Heart left ventricle (tissue), 16 donors: ENCODE data around the gene PRSS35. TPM values are rescaled to one million over a fixed set of nuclear protein-coding genes. Genes with fewer than 3 reads are reported as not detected.

Experiments used
- ATAC-seq, 4 donors: fragments of 200-7000 bp; cut with Tn5 transposase; one replicate each; pipeline ENCODE4 v1.9.1; 2020 to 2022; ENCODE audit warnings: moderate library complexity in 4 of 4, mild to moderate bottlenecking in 3 of 4, moderate number of reproducible peaks in 1 of 4
- DNase-seq, 5 donors: peaks; one replicate each; pipeline ENCODE4 v3.0.0-alpha.2; 2020
- H3K27ac ChIP-seq, 12 donors: fragments of 200-600 bp; sonication (generic) in 4 of 12; one replicate each; pipeline versions ENCODE4 v1.5.0 to v1.8.0; 2016 to 2022; ENCODE audit warnings: mild to moderate bottlenecking in 2 of 12
- H3K27me3 ChIP-seq, 9 donors: fragments of 200-600 bp; sonication (generic) in 2 of 9; one replicate each; pipeline versions ENCODE4 v1.5.1 to v1.8.0; 2016 to 2022; ENCODE audit warnings: mild to moderate bottlenecking in 3 of 9
- H3K36me3 ChIP-seq, 9 donors: fragments of 200-600 bp; sonication (generic) in 2 of 9; one replicate each; pipeline versions ENCODE4 v1.5.0 to v1.8.0; 2018 to 2022; ENCODE audit warnings: mild to moderate bottlenecking in 2 of 9
- H3K4me1 ChIP-seq, 12 donors: fragments of 200-600 bp; sonication (generic) in 4 of 12; one replicate each; pipeline versions ENCODE4 v1.5.0 to v1.8.0; 2016 to 2022; ENCODE audit warnings: mild to moderate bottlenecking in 3 of 12
- H3K4me3 ChIP-seq, 12 donors: fragments of 200-600 bp; sonication (generic) in 4 of 12; one replicate each; pipeline versions ENCODE4 v1.5.0 to v1.8.0; 2017 to 2022; ENCODE audit warnings: mild to moderate bottlenecking in 9 of 12, moderate library complexity in 4 of 12
- H3K9me3 ChIP-seq, 12 donors: fragments of 200-600 bp; sonication (generic) in 4 of 12; one replicate each; pipeline versions ENCODE4 v1.5.0 to v1.8.0; 2016 to 2022; ENCODE audit warnings: mild to moderate bottlenecking in 1 of 12
- CTCF ChIP-seq, 12 donors: fragments of 200-600 bp; sonication (generic) in 4 of 12; IDR thresholded peaks; one replicate each; pipeline versions ENCODE4 v1.5.0 to v1.8.0; 2018 to 2022; ENCODE audit warnings: antibody characterized with exemption in 12 of 12, mild to moderate bottlenecking in 5 of 12
- POLR2A ChIP-seq, 2 donors: fragments of 450-650 bp; IDR thresholded peaks; one replicate each; pipeline ENCODE4 v1.6.1; 2017; ENCODE audit warnings: antibody characterized with exemption in 2 of 2, mild to moderate bottlenecking in 2 of 2, moderate library complexity in 2 of 2
- WGBS, 4 donors: extraction: QIAGEN DNeasy Blood & Tissue Kit in 2 of 4; methylation state at CpG; one replicate each; pipeline versions ENCODE4 v1.1.5 to v1.1.7; 2013 to 2018; 5-methylcytosine and 5-hydroxymethylcytosine counted together
- intact Hi-C, 10 donors: fragments of 100-400 bp; cut with DNase I; formaldehyde crosslinking; loops; one replicate each; pipeline versions ENCODE4 v1.11.1 to v1.14.2; 2022
- polyA plus RNA-seq, 2 donors: library from polyadenylated mRNA; stranded (reverse); fragments of 200-250 nt; gene quantifications; one replicate each; pipeline ENCODE4 v1.2.3, GENCODE V29; 2013
- total RNA-seq, 9 donors: library from RNA; depleted of rRNA in 2 of 9; stranded (reverse); fragments of >200 nt in 2 of 9; fragmentation: NEBNext Ultra II Directional in 3 of 9; extraction: Animal tissue kit (Norgen Biotek cat#: 25700) in 3 of 9; gene quantifications; one replicate each; pipeline versions ENCODE4 v1.1.0 to v1.2.4, GENCODE V29; 2016 to 2023
- donor health status: ischemic (EF 13 %, LVEDD 7.1; RV severe dilation, severe dysfunction).
- donor health status: healthy with polysubstance abuse.
- donor health status: DM: no; HTN: yes; CAD: no.
- donor health status: DM: no; HTN: no; CAD: no.
- donor health status: ischemic (EF 25% LVEDD 6.9; RV normal size, moderate dysfunction).
- donor health status: ischemic (EF 25% LVEDD 5.7; RV mildly dilated, moderate dysfunction).
- donor health status: healthy.
- donor health status: DM: yes; HTN: yes; CAD: no.
- donor health status: ischemic (EF 35%, LVEDD 5.7; RV mildly dilated, moderate dysfunction).
- donor health status: nonischemic (EF 11% LVEDD 7.7; RV severe dilation, severe dysfunction).
- donor health status: DM: yes; HTN: yes; CAD: no.
- donor health status: PGD.
- donor health status: ischemic (EF 29% LVEDD 5.4; RV normal size, mild dysfunction).
- donor health status: nonischemic (EF 23%, LVEDD 6.1; RV moderate dilation, normal function).

Gene PRSS35
- total and polyA plus RNA-seq, 11 donors = 0.08 to 0.75 (median 0.29) TPM; not detected in 5

GRCh38 chr6:83509441-83509840 lies 2.9 kb upstream of the PRSS35 start:
- Histone ChIP-seq H3K4me1 (peaks cover 0 to 20% (median 4%) of the 10 kb centered on the region in 12 donors), H3K4me3 (no peak overlapping the region), H3K27me3 (peaks cover 0 to 26% (median 0%) of the 10 kb centered on the region in 9 donors), H3K36me3 (no peaks in the 10 kb centered on the region), H3K9me3 (no peaks in the 10 kb centered on the region), H3K27ac (no peak overlapping the region)
- TF ChIP-seq CTCF (IDR thresholded peaks at IDR 0.05) (no peak), POLR2A (IDR thresholded peaks at IDR 0.05) (no peak)
- WGBS, 4 donors = 70 to 100% (median 78%) methylated on average over 1 of the region's 1 CpG
- no peak for ATAC-seq
- intact Hi-C loops = no loop called here
- no peak for DNase-seq

GRCh38 chr6:83510791-83511190 lies 1.5 kb upstream of the PRSS35 start:
- Histone ChIP-seq H3K4me1 (peaks cover 0 to 13% (median 5%) of the 10 kb centered on the region in 12 donors), H3K4me3 (no peak overlapping the region), H3K27ac (no peak overlapping the region), H3K27me3 (peaks cover 0 to 26% (median 0%) of the 10 kb centered on the region in 9 donors), H3K36me3 (no peaks in the 10 kb centered on the region), H3K9me3 (no peaks in the 10 kb centered on the region)
- 84 to 90% (median 88%) methylated on average over 3 of the region's 3 CpGs for whole genome bisulfite sequencing, 4 donors
- intact Hi-C loops = loop anchor here in 8 of 10 donors (2.0 to 10.0 kb wide), 6 partner anchors 42 to 446 kb away; partner anchors contain the start of genes DOP1A (in 5 of the 8), UBE3D (in 5 of the 8) and ME1 (in 1 of the 8)
- TF ChIP-seq POLR2A (IDR thresholded peaks at IDR 0.05) (no peak), CTCF (IDR thresholded peaks at IDR 0.05) (no peak)
- no peak for DNase-seq
- ATAC-seq = no peak

- intact Hi-C loops = loop anchor here in 8 of 10 donors (2.0 to 10.0 kb wide), 6 partner anchors 42 to 446 kb away; partner anchors contain the start of genes DOP1A (in 5 of the 8), UBE3D (in 5 of the 8) and ME1 (in 1 of the 8)
- ATAC-seq = no peak
Observed at GRCh38 chr6:83511266-83511665, 1.1 kb upstream of the PRSS35 start.

More at GRCh38 chr6:83511266-83511665, 1.1 kb upstream of the PRSS35 start:
- Histone ChIP-seq H3K4me3 (no peak overlapping the region), H3K4me1 (peaks cover 0 to 13% (median 5%) of the 10 kb centered on the region in 12 donors), H3K27me3 (peaks cover 0 to 26% (median 0%) of the 10 kb centered on the region in 9 donors), H3K36me3 (no peaks in the 10 kb centered on the region), H3K27ac (no peak overlapping the region), H3K9me3 (no peaks in the 10 kb centered on the region)
- TF ChIP-seq POLR2A (IDR thresholded peaks at IDR 0.05) (no peak), CTCF (IDR thresholded peaks at IDR 0.05) (no peak)
- WGBS, 4 donors = 79 to 88% (median 83%) methylated on average over 8 of the region's 8 CpGs
- no peak for DNase-seq
